Femur (tissue), 1 donor: ENCODE measurements around the gene MVD.
"Not testable (repeated sequence)": the region's sequence is repeated elsewhere in the genome, so short reads cannot be mapped to it uniquely, and the experiment has no call there.

ENCODE experiments used
- DNase-seq: peaks from one replicate; pipeline ENCODE4 v3.0.0-alpha.2; 2017

Gene MVD

DNA sequence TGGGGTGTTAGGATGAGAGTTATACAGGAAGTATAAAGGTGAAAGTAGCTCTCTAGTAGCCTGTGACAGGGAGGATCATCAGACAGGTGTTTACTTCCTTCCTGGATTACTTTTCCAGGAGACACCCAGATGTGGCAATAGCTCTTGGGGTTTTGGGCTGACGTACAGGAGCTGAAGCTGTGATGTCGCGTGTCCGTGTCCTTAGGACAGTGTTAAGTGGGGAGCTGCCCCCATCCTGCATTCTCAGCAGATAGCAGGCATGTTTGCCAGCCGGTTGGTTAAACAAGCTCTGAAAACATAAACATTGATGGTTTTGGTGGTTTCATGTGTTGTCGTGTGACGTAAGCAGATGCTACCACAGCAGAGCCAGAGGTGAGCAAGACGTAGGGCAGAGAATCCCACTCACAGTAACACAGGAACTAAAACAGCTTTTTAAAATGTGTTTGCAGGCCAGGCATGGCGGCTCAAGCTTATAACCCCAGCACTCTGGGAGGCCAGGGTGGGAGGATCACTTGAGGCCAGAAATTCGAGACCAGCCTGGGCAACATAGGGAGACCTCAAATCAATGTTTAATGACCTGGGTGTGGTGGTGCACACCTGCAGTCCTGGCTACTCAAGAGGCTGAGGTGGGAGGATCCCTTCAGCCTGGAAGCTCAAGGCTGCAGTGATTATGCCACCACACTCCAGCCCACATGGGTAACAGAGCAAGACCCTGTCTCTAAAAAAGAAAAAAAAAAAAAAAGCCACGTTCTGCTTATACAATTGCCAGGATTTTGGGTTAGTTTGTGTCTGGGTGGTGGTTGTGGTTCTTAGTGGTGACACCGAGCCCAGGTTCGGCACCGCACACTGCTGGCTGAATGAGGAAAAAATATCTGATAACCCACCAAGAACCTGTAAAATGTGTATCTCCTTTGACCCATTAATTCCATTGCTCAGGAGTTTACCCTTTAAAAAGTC is 42.8 kb downstream of the MVD start:
- no peak for DNase-seq

DNA sequence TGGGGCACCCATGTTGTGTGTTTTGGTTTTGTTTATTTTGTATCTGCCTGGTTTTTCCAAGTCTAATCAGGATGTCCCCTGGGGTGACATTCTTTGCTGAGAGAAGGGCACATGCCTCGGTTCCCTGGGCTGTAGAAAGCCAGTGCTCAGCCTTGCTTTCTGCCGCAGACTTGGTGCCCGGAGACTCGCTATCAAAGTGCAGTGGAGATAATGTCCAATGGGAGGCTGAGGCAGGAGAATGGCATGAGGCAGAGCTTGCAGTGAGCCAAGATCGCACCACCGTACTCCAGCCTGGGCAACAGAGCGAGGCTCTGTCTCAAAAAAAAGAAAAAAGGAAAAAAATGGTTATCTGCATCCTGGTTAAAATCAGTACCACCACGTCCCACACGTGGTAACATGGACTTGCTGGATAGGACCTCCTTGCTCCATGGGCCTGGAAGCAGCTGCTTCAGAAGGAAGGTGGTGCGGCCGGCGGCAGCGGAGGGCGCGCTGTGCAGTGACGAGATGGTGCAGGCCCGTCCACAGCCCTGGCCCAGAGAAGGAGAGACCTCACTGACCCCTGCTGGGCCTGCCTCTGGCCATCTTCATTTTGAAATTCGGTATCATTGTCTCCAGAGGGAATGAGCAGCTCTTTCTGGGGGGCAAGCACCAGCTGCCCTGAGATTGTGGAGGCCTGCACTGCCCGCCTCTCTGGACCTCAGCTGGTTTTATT is 43.8 kb downstream of the MVD start:
- no peak for DNase-seq

DNA sequence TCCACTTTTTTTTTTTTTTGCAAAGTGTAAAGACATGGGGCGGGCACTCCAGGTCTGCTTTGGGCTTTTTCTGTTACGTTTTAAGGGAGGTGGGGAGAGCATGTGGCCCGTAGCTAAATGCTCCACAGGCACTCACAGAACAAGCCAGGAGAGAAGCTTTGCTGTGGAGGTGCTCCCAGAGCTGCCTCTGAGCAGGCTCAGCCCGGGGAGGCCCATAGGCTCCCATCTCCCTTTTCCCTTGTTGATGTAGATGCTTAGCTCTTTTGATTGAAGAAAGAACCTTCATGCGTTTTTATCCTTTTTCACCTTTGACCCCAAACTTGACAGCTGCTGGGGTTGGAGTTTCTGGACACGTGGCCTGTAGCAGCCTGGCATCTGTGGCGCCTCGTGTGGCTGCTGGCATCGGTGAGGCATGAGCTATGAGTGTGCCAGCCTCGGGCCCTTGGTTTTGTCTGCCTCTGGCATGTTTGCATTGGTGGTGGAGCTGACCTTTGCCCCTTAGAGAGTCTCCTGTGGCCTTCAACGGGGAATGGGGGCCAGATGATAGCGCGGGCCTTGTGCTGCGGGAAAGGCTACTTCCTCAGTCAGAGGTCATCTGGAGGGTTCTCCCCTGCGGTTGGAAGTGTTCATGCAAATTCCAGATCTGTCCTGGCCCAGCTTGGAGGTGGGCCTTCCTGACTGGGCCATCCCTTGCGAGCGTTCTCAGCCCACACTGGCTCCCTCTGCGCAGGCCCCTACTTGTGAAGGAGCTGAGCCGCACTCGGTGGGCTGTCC is 44.5 kb downstream of the MVD start:
- no peak for DNase-seq

DNA sequence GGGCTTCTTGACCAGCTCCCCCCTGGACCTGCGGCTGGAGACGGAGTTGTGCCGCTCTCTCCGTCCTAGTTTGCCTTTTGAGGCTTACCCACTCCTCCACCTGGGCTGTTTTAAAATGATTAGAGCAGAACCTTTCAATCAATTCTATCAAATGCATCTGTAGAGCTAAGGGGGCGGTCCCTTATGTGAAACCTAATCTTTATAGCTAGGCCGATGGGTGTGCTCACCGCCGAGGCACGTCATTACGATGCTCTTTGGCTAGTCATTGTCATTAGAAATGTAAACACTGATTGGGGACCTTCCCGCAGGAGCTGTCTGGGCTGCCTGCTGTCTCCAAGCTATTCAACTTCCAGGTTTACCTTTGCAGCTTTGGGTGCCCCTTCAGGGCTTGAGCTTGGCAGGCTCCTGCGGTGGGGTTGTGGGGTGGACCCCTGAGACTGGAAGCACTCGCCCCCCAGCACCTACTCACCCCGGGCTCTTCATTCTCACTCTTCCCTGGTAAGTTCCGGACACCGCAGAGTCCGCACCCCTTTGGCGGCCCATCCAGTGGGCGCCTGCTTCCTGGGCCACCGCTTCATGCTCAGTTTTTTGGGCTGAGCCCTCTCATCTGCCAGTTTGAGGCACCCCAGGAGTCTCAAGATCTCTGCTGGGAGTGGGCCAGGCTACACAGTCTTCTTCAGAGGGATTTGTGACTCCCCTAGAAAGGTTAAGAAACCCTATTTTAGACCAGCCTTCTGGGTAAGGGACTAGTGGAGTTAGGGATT is 45.4 kb downstream of the MVD start:
- no peak for DNase-seq

DNA sequence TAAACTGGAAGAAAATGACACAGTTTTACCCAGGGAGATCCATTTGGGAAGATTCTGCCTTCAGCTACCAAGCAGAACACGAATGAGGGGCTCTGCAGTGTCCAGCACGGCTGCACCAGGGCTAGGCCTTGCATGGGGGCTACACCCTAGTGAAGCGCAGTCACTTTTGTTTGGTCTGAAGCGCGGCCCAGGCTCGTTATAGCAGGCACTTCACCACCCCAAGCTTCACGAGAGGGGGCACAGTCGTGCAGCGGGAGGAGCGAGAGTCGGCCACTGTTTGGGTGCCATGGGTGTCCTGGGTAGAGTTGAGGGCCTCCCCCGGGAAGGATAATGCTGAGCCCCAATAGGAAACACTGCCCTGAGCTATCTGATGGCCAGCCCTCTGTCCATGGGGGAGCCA is 46.2 kb downstream of the MVD start:
- no peak for DNase-seq

DNA sequence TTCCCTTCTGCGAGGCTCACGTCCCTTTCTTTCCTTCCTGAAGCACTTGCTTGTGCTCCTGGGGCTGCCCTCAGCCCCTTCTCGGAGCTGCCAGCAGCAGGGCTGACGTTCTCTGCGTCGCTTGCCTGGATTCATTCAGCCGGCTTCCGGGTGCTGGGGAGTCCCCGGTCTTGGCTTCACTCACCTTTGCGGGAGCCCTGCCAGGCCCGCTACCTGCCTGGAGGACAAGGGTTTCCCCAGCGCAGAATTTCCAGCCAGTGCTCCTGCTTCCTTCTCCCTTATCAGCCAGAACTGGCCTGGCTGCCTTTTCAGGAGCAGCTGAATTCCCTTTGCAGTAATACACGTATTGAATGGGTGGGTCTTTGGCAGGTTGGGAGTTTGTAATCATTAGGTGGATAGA is 46.6 kb downstream of the MVD start:
- DNase-seq, result no peak

DNA sequence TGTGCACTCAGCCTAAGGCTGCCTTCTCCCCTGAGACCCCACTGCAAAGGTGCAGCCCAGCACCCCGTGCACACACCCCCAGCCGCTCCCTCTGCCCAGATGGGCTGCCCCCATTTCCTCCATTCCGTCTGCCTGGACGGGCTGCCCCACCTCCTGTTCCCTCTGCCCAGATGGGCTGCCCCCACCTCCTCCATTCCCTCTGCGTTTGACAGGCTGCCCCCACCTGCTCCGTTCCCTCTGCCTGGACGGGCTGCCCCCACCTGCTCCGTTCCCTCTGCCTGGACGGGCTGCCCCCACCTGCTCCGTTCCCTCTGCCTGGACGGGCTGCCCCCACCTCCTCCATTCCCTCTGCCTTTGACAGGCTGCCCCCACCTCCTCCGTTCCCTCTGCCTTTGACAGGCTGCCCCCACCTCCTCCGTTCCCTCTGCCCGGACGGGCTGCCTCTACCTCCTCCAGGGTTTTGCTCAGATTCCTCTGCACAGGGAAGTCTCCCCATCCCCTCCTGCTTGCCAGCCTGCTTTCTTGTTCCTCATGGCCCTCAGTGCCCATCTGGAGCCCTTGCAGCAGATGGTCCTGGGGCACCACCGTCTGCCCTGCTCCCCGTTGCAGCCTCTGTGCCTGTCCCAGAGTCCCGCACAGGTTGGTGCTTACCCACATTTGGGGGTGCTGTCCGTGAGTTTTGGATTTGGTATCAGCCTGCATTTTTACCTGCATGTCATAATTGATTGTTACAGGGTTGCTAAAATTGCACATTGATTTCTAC is 47.9 kb downstream of the MVD start:
- DNase-seq, result no peak

DNA sequence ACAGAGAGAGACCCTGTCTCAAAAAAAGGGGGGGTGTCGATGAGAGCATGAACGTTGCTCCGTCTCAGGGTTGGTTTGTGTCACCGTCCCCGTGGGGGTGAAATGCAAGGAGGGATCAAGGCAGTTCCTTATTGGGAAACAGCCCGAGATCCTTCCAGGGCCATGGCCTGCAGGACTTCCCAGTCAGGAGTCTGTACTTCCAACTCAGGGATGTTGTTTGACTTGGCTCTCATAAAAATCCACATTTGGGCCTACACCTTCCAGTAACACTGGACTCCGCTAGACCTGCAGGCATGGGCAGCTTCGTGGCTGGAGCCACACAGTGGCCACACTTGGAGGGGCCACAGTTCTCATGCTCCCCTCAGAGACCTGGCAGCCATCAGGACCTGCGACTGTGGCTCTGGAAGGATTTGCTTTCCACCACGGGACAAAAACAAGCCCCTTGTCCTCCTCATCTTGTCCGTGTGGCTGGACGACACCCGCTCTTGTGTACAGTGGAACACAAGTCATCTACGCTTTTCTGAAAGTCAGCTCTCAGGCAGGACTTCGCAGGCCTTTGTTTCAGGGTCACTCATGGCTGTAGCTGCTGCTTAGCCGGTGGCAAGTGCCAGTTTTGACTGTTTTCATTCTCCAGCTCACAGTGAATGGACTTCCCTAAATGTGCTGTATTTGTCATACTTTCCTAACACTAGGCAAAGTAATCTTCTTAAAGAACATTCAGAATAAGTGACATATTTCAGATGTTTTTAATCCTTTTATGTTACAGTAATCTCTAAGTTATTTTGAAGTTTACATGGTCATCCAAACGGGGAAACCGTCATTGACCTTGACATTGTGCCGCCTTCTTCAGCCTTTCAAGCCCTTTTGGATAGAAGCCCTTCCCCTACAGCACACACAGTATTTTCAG is 48.7 kb downstream of the MVD start:
- no peak for DNase-seq

DNA sequence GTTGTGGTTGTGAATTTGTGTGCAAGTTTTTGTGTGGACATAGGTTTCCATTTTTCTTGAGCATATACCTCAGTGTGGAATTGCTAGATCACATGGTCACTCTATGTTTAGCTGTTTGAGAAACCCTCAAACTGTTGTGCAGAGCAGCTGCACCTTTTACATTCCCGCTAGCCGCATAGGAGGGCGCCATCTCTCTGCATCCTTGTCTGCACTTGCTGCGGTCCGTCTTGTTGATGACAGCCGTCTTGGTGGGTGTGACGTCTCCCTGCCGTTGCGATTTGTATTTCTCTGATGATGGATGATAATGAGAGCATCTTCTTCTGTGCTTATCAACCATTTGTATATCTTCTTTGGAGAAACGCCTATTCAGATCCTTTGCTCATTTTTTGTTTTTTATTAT is 49.6 kb downstream of the MVD start:
- no peak for DNase-seq

DNA sequence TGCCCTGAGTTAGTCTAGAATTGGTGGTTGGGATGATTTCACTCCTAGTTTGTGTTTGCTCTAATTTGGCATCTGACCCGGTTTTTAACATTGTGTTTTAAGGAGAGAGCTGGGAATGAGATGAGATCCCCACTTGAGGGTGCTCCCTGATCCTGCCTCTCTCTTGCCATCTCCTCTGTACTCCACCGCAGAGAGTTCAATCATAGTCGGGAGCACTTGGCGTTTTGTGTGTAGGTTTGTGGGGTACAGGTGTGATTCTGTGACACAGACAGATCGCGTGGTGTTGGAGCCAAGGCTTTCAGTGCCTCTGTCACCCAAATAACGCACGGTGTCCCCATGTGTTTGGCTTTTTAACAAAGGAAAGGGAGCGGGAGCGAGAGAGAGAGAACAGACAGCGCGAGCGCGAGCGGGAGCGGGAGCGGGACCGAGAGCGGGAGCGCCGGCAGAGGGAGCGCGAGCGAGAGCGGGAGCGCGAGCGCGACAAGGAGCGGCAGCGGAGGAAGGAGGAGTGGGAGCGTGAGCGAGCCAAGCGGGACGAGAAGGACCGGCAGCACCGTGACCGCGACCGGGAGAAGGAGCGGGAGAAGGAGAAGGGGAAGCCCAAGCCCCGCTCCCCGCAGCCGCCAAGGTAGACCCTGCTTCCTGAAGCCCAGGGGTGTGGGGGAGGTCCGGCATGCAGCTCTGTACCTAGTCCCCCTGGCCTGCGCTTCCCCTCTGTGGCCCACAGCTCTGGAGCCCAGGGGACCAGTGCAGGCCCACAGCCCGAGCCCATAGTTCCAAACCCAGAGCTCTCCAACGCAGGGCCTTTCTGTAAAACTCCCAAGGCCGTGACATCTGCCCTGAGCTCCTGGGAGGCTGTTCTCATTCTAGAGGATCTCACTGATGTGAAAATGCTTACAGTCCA is 51.7 kb downstream of the MVD start:
- DNase-seq, result no peak

DNA sequence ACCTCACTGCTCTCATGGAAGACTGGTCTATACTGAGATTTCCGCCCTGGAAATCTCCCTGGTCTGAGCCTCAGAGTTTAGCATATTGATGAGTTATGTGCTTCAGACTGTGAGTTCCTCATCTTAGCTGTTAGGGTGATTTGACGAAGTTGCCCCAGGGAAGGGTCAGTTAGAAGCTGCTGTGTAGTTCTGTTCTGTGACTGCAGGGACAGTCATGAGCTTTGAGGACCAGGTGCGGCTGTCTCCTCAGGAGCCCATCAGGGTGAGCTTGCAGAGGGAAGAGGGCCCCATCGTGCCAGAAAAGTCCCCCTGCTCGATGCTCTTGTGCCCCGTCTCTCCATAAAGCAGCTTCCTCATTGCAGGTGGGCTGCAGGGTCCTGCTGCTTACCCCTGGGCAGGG is 52.8 kb downstream of the MVD start:
- no peak for DNase-seq

DNA sequence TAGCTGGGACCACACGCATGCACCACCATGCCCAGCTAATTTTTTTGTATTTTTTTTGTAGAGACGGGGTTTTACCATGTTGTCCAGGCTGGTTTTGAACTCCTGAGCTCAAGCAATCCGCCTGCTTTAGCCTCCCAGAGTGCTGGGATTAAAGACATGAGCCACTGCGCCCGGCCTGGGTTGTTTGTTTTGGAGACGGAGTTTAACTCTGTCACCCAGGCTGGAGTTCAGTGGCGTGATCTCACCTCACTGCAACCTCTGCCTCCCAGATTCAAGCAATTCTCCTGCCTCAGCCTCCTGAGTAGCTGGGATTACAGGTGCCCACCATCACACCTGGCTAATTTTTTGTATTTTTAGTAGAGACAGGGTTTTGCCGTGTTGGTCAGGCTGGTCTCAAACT is 53.5 kb downstream of the MVD start:
- not testable (repeated sequence) for DNase-seq

DNA sequence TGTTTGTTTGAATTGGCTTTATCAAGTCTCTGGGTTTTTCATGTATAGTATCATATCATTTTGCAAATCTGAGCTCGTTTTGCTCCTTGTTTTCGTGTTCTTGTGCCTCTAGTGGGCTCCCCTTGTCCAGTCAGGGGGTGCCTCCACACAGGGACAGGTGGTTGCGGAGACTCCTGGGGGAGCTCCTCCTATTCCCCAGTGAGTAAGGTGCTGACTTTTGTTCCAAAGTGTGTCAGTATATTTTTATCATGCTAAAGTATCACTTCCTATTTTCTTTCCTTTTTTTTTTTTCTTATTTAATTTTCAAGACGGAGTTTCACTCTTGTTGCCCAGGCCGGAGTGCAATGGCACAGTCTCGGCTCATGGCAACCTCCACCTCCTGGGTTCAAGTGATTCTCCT is 54.8 kb downstream of the MVD start:
- no peak for DNase-seq

DNA sequence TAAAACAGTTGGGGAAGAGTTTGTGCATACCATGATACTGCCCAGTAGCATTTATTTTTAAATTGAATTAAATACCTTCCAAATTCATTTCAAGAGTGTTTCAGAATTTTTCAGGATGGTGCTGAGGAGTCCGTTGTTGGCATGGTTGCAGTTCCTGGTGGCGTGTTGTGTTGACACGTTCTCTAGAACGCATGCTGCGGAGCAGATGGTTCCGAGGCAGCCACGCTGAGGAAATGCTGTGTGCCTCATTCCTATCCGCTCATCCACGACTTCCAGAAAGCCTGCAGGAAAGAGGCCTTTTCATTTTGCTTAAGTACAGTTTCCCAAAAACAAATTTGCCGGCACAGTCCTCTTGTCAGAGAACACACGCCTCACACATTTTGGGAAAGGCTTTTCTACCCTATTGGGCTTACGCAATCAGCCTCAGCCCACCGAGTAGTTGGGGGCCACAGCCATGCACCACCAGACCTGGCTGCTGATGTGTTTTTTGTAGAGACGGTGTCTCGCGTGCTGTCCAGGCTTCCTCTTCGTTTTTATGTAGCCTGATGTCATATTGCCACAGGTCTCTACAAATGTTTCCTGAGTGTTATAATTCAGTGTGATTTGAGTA is 56.6 kb downstream of the MVD start:
- no peak for DNase-seq

DNA sequence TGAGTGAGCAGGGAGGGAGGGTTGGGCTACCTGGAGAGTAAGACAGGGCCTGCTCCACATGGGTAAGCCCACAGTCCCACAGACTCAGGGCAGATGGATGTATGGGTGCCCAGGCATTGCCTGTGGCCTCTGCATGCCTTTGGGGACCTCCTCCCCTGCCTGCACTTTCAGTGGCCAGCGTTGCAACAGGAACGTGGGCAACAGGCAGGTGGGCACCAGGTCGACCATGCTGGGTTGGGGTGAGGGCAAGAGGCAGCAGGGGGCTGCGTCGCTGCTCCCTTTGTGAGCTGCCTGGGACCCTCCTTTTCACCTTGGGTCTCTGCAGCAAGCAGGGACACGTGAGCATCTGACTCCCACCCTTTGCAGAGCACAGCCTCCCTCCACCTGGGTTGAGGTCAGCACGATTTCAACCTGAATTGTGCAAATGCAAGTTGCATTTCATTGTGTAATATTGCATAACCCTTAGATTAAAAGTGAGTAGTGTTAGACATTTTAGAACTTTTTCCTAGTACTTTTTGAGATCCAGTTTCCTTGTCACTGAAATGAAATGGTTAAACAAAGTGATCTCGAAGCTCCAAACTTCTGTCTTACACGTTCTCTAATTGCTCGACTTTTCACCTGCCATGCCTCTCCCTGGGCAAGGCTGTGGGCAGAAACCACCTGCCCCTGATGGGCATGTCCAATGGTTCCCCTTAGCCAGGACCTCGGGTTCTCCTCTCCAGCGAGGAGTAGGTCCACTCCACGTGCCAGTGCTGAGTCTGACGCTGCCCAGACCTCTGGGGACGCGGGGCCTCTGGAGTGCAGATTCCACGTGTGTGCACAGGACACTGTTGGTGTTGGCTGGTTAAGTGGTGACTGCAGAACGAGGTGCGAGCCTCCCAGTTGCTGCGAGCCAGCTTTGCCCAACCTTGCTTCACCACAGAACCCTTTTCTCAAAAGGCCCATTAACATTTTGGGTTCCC is 57.4 kb downstream of the MVD start:
- DNase-seq, result no peak

DNA sequence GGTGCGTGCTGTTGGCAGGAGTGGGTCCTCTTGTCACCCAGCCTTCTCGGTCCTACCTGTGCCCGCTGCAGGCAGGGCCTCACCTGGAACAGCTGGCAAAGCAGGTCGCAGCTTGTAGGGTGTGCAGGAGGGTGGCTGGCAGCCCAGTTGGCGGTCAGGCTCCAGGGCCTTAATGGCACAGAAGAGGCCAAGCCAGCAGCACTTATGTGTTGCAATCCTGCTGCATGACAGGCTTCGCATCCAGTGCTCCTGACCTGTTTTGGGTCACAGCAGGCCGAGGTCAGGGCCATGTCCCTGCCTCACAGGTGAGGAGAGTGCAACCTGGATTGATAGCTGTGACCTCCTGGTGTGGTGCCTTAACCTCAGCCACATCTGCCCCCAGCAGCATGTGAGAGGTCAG is 60.8 kb downstream of the MVD start:
- no peak for DNase-seq
